SU-DHL-6 (cell line): ENCODE results near the gene ZNF219.

ENCODE experiments used
- H2AFZ ChIP-seq: fragments of 200-600 bp; sonication (generic); 2 replicates; pipeline ENCODE4 v1.6.1; 2014; ENCODE audit warnings: low read depth, mild to moderate bottlenecking, moderate library complexity, mixed read lengths, antibody characterized with exemption, low read length; ENCODE audit not compliant: severe bottlenecking
- H3F3A ChIP-seq: fragments of 200-600 bp; shearing (Covaris generic); 2 replicates; pipeline ENCODE4 v1.6.0; 2016; ENCODE audit warnings: antibody characterized with exemption, mild to moderate bottlenecking; ENCODE audit not compliant: insufficient read depth
- H3K27ac ChIP-seq: fragments of 200-600 bp; sonication (generic); 2 replicates; pipeline ENCODE4 v1.5.1; 2016; ENCODE audit warnings: low read depth, mild to moderate bottlenecking, low read length, moderate library complexity, mixed read lengths
- H3K27me3 ChIP-seq: fragments of 200-600 bp; sonication (generic), shearing (Covaris generic); 2 replicates; pipeline ENCODE4 v1.6.0; 2014; ENCODE audit warnings: mild to moderate bottlenecking, low read length
- H3K36me3 ChIP-seq: fragments of 200-600 bp; sonication (generic); 2 replicates; pipeline ENCODE4 v1.6.1; 2014; ENCODE audit warnings: mild to moderate bottlenecking, low read length, mixed read lengths
- H3K4me2 ChIP-seq: fragments of 300-600, 200-600 bp; shearing (Covaris generic), sonication (generic); 2 replicates; pipeline ENCODE4 v1.6.0; 2014; ENCODE audit warnings: low read length, low read depth, mild to moderate bottlenecking; ENCODE audit not compliant: poor library complexity, severe bottlenecking
- H3K4me3 ChIP-seq: fragments of 200-600 bp; sonication (generic); 2 replicates; pipeline ENCODE4 v1.5.1; 2014; ENCODE audit warnings: antibody characterized with exemption, low read length, mild to moderate bottlenecking, mixed read lengths; ENCODE audit not compliant: insufficient read depth, poor library complexity, severe bottlenecking
- H3K79me2 ChIP-seq: fragments of 200-600 bp; sonication (generic); 2 replicates; pipeline ENCODE4 v1.6.1; 2014; ENCODE audit warnings: mild to moderate bottlenecking, low read length, moderate library complexity; ENCODE audit not compliant: insufficient read depth
- H3K9ac ChIP-seq: fragments of 200-600 bp; sonication (generic); 2 replicates; pipeline ENCODE4 v1.7.0; 2014; ENCODE audit warnings: mild to moderate bottlenecking, low read length
- H3K9me2 ChIP-seq: fragments of 200-600 bp; sonication (generic); replicated peaks from 2 replicates; pipeline ENCODE4 v1.6.1; 2014; ENCODE audit warnings: low read length; ENCODE audit not compliant: insufficient read depth
- H3K9me3 ChIP-seq: fragments of 200-600 bp; sonication (generic); 2 replicates; pipeline ENCODE4 v1.6.1; 2014; ENCODE audit warnings: low read length, mixed read lengths; ENCODE audit not compliant: insufficient read depth
- H4K20me1 ChIP-seq: fragments of 200-600 bp; sonication (generic); 2 replicates; pipeline ENCODE4 v1.6.1; 2014; ENCODE audit warnings: low read depth, mild to moderate bottlenecking, antibody characterized with exemption, low read length, moderate library complexity, mixed read lengths
- CTCF ChIP-seq: fragments of 200-600 bp; sonication (generic); IDR thresholded peaks from one replicate; pipeline ENCODE4 v1.5.1; 2017; ENCODE audit warnings: antibody characterized with exemption, mild to moderate bottlenecking, low read length, moderate library complexity; ENCODE audit not compliant: insufficient read depth, poor library complexity, severe bottlenecking
- EZH2phosphoT487 ChIP-seq: fragments of 200-600 bp; sonication (generic), shearing (Covaris generic); conservative IDR thresholded peaks from 2 replicates; pipeline ENCODE4 v1.6.1; 2018; ENCODE audit warnings: mild to moderate bottlenecking, antibody characterized with exemption, low read length, moderate library complexity, mixed read lengths

The ZNF219 gene

GRCh38 chr14:21112255-21112654 lies 13.8 kb upstream of the ZNF219 start:
- H3K9me3 ChIP-seq: no peaks in the 10 kb centered on the region
- no peak overlapping the region for H3K4me2 ChIP-seq
- no peak overlapping the region for H3K9ac ChIP-seq
- H3K9me2 ChIP-seq: no peaks in the 10 kb centered on the region
- no peak overlapping the region for H2AFZ ChIP-seq
- H3F3A ChIP-seq: no peaks in the 10 kb centered on the region
- TF ChIP-seq CTCF: no peak
- no peak for TF ChIP-seq EZH2phosphoT487
- H3K36me3 ChIP-seq: no peaks in the 10 kb centered on the region
- no peaks in the 10 kb centered on the region for H4K20me1 ChIP-seq
- no peaks in the 10 kb centered on the region for H3K79me2 ChIP-seq
- H3K27me3 ChIP-seq: no peaks in the 10 kb centered on the region
- no peak overlapping the region for H3K27ac ChIP-seq
- no peak overlapping the region for H3K4me3 ChIP-seq

- TF ChIP-seq EZH2phosphoT487 (no peak), CTCF (no peak)
- Histone ChIP-seq H4K20me1 (no peaks in the 10 kb centered on the region), H3K9me2 (no peaks in the 10 kb centered on the region), H3K36me3 (no peaks in the 10 kb centered on the region), H3K9me3 (no peaks in the 10 kb centered on the region), H3K79me2 (no peaks in the 10 kb centered on the region), H3K27ac (no peak overlapping the region), H3K9ac (no peak overlapping the region), H3K4me3 (no peak overlapping the region), H3K4me2 (no peak overlapping the region), H2AFZ (no peak overlapping the region), H3K27me3 (no peaks in the 10 kb centered on the region), H3F3A (no peaks in the 10 kb centered on the region; the same call in 1 of the 2 replicates)
Measured at GRCh38 chr14:21109377-21110138, 11.1 kb upstream of the ZNF219 start.

- Histone ChIP-seq H3F3A (no peaks in the 10 kb centered on the region; the same call in 1 of the 2 replicates), H3K27ac (no peak overlapping the region), H3K36me3 (no peaks in the 10 kb centered on the region), H3K9me3 (no peaks in the 10 kb centered on the region), H3K4me2 (no peak overlapping the region), H3K4me3 (no peak overlapping the region), H3K79me2 (no peaks in the 10 kb centered on the region), H2AFZ (no peak overlapping the region), H3K9me2 (no peaks in the 10 kb centered on the region), H3K9ac (no peak overlapping the region), H4K20me1 (no peaks in the 10 kb centered on the region), H3K27me3 (no peaks in the 10 kb centered on the region)
- TF ChIP-seq CTCF (no peak), EZH2phosphoT487 (no peak)
Measured at GRCh38 chr14:21108791-21109190, 10.3 kb upstream of the ZNF219 start.
